HG02885 (cell line): Measurements from ENCODE around the gene PRAMEF11.
"Not testable (repeated sequence)": the region's sequence is repeated elsewhere in the genome, so short reads cannot be mapped to it uniquely, and the experiment has no call there.

ENCODE experiments used
- ATAC-seq: cut with Tn5 transposase; IDR thresholded peaks from one replicate; pipeline ENCODE4 v1.9.1; 2021; ENCODE audit warnings: mild to moderate bottlenecking; ENCODE audit not compliant: unreplicated experiment, poor library complexity

Gene PRAMEF11

DNA sequence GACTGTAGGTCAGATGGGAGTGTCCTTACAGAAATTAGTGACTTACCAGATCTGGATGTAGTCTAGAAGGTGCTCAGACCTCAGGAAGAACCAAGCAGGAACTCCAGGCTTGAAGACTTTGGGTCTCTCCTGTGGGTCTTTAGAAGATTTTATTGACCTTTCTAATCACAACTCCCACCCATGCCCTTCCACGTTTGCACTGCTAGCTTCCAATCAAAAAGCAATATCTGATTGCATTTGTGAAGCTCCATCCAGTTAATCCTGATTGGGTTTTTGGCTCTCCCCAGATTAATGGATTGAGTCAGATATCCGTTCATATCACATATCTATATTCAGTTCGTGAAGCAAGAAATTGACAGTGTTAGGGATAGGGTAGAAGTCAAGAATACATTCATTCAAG lies at the start of gene PRAMEF11:
Gene PRAMEF11, minus strand, starts transcription at position 101 of the 400 bp plus-strand sequence. CDS start 2,621 bp downstream, outside the sequence.
- ATAC-seq = not testable (repeated sequence)

DNA sequence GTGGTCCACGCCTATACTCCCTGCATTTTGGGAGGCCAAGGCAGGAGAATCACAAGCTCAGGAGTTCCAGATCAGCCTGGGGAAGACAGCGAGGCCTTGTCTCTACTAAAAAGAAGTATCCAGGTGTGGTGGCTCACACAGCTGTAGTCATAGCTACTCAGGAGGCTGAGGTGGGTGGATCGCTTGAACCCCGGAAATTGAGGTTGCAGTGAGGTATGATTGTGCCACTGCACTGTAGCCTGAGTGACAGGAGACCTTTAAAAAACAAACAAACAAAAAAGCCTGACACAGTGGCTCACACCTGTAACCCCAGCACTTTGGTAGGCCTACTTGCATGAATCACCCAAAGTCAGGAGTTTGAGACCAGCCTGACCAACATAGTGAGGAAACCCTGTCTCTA lies 47.2 kb upstream of the PRAMEF11 start:
- not testable (repeated sequence) for ATAC-seq

DNA sequence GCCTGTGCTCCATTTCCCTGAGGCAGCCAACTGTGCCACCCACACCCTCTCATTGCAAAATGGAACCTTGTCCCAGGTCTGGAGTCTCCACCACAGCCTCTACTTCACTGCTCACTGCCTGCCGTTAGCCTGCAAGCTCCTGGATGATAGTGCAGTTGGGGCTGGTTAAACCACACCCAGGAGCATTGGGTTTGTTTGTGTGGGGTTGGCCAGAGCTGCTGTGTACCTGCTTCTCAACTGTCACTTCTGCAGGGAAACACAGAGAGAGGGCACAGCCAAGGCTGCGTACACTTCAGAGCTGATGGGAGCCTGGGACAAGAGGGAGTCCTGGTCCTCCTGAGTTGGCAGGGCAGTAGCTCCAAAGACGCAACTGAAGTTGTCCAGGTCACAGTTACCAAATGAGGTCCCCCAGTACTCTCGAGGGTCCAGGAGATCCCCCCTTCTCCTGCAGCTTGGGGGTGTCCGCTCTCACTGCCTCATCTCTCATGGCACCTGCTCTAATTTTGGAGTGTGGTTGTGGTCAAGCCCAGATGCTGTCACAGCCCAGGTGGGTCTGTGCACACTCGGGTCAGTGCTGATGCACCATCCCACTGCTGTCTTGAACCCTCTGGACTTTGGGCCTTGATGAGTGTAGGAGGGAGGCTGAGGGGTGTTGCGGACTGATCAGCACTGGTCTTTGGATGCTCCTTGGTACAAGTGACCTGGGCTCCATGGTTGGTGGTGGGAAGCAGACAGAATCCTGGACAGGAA lies 32.1 kb upstream of the PRAMEF11 start:
- not testable (repeated sequence) for ATAC-seq

DNA sequence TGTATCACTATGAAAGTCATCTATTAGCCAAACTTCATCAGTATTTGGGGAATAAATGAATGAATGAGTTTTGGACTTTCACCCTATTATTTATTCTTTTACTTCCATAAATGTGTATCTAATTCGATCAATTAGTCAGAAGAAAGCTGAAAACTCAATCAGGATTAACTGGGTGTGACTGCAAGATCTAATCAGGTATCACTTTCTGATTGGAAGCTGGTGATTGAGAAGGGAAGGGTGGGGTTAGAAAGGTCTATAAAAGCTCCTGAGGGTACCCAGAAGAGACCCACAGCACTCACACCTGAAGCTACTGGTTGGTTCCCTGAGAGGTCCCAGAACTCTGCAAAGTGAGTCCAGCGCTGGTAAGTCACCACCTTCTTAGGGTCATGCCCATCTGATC lies 25.6 kb upstream of the PRAMEF11 start, which contains the start of gene PRAMEF2:
Gene PRAMEF2, plus strand, starts transcription at position 301 of the 400 bp plus-strand sequence. CDS start 1,924 bp downstream, outside the sequence.
- not testable (repeated sequence) for ATAC-seq

DNA sequence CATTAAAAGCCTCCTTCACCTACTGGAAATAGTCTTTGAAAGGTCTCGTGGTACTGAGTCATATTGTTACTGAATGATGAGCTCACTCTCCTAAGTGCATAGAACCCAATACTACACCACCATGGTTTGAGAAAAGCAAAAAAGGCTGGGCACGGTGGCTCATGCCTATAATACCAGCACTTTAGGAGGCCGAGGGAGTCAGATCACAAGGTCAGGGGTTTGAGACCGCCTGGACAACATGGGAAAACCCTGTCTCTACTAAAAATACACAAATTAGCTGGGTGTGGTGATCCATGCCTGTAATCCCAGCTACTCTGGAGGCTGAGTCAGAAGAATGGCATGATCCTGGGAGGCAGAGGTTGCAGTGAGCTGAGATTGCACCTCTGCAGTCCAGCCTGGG lies 20.6 kb upstream of the PRAMEF11 start:
- ATAC-seq = no peak

DNA sequence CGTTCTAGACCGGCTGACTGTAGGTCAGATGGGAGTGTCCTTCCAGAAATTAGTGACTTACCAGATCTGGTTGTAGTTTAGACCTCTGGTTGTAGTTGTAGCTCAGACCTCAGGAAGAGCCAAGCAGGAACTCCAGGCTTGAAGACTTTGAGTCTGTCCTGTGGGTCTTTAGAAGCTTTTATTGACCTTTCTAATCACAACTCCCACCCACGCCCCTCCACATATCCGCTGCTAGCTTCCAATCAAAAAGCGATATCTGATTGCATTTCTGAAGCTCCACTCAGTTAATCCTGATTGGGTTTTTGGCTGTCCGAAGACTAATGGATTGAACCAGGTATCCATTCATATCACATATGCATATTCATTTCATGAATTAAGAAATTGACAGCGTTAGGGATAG lies 17.4 kb upstream of the PRAMEF11 start, which contains the start of gene HNRNPCL1:
Gene HNRNPCL1, minus strand, starts transcription at position 101 of the 400 bp plus-strand sequence. CDS start 431 bp downstream, outside the sequence.
- not testable (repeated sequence) for ATAC-seq

DNA sequence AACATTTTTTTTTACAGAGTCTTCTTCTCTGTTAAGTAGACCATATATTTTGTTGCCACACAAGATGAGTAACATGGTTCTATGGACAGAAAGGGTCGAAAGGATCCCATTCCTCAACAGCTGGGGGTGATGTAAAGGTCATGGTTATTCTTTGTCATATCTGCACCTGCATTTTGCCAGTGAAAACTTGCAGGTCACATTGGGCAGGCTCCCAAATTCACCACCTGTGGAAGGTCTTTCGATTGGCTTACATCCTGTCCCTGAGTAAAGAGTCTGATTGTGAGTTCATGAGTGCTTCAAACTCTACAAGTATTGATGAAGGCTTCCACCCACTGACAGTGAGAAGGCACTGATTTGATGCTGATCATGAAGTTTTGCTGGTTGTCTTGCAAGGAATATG lies 2.0 kb upstream of the PRAMEF11 start:
- ATAC-seq = not testable (repeated sequence)

DNA sequence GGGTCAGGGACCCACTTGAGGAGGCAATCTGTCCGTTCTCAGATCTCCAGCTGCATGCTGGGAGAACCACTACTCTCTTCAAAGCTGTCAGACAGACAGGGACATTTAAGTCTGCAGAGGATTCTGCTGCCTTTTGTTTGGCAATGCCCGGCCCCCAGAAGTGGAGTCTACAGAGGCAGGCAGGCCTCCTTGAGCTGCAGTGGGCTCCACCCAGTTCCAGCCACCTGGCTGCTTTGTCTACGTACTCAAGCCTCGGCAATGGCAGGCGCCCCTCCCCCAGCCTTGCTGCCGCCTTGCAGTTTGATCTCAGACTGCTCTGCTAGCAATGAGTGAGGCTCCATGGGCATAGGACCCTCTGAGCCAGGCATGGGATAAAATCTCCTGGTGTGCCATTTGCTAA lies 12.1 kb downstream of the PRAMEF11 start:
- ATAC-seq = not testable (repeated sequence)

DNA sequence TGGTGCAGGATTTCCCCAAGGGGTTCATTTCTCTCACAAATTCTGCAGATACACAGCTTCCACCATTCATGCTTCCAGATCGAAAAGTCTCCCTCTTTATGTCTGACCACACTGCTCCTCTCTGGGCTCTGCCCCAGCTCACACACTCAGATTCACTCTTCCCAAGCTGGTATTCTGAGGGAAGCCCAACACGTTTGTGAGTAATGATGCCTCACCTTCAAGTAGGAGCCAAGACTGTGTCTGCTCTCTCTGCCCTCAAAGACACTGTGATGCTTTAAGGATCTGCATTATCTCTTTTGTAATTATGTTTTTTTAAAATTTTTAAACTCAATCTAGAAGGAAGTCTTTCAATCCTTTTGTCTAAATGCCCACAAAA lies 19.8 kb downstream of the PRAMEF11 start:
- no peak for ATAC-seq

DNA sequence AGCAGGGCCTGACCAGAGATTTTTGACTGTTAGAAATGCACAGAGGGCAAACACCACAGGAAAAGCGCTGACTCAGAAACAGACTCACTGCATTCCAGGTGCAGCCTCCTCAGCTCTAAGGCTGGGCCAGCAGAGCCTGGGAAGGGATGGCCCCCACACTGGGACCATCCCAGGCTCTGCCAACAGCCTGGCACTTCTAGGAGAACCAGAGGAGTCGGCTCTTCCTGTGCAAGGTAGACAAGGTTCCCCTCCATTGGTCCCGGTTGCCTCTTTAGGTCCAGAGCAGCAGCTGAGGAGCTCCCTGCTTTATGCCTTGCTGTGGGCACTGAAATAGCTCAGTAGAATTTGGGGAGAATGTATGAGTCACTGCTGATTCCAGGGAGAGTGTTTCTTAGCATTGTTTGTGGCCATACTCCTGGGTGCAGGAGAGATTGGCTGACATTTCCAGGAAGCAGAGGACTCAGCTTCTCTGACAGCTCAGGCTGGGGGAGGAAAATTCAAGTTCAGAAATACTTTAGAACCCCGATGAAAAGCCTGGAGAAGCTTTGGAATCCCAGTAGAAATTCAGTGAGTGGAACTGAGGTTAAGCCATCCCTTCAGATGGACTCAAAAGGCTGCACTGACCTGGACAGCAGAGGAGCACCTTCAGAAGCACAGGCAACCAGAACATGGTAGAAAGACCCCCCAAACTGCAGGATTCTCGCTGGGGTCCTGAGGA lies 20.4 kb downstream of the PRAMEF11 start:
- no peak for ATAC-seq

DNA sequence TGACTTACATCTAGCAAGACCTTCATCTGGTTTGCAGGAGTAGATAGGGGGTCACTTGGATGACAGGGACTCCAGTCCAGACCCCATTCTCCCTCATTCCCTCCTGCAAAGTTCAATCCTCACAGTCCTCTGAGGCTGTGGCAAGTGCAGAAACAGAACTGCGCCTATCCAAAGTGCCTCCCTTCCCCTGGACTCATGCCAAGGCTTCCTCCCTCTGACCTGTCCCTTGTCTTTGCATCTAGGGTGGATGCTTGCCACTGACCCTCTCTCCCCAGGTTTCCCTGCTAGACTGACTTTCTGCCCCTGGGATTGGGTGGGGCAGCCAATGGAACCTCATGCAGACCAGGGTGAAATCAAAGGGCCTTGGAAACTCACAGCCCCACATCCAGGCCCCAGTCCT lies 21.3 kb downstream of the PRAMEF11 start:
- no peak for ATAC-seq

DNA sequence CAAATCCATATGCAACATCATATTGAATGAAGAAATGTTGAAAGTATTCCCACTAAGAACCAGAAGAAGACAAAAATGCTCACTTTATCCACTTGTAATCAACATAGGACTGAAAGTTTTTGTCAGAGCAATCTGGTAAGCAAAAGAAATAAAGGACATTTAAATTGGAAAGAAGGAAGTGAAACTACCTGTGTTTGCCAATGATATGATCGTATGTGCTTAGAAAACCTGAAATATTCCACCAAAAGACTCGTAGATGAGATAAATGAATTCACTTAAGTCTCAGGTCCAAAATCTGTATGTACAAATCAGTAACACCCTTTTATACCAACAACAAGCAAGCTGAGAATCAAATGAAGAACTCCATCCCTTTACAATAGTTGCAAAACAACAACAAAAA lies 31.5 kb downstream of the PRAMEF11 start:
- ATAC-seq = no peak

DNA sequence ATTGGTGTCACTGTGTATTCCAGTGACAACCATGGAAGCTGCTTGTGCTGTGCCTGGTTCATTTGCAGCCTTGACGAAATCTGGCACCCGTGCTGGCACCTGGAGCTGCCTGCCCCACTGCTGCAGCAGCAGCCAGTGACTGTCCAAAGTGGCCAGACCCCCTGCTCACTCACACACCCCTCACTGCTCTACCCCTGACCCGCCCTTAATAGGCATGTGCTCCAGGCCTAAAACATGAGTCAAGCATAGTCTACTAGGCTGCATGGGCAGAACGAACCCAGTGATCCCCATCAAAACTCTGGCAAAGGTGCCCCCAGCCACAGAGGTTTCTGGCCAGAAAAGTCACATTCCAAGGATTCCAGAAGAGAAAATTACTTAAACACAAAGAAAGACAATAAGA lies 32.3 kb downstream of the PRAMEF11 start:
- ATAC-seq = no peak

DNA sequence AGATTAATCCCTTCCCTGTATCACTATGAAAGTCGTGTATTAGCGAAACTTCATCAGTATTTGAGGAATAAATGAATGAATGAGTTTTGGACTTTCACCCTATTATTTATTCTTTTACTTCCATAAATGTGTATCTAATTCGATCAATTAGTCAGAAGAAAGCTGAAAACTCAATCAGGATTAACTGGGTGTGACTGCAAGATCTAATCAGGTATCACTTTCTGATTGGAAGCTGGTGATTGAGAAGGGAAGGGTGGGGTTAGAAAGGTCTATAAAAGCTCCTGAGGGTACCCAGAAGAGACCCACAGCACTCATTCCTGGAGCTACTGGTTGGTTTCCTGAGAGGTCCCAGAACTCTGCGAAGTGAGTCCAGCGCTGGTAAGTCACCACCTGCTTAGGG lies 40.1 kb downstream of the PRAMEF11 start, which contains the start of gene PRAMEF1:
Gene PRAMEF1, plus strand, starts transcription at position 301 of the 400 bp plus-strand sequence. CDS start 1,831 bp downstream, outside the sequence.
- not testable (repeated sequence) for ATAC-seq

DNA sequence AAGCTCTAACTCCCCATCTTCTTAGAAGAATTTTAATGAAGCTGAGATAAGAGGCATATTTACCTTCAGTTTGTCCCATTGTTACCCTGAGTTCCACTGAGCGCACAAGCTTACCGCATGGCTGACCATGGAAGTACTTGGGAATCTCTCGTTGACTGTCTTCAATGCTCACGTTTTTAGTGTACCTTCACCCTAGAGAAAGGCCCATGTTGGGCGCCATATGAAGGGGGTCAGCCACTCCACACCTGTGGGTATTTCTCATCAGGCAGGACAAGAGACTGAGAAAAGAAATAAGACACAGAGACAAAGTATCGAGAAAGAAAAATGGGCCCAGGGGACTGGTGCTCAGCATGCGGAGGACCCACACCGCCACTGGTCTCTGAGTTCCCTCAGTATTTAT lies 46.5 kb downstream of the PRAMEF11 start:
- not testable (repeated sequence) for ATAC-seq

DNA sequence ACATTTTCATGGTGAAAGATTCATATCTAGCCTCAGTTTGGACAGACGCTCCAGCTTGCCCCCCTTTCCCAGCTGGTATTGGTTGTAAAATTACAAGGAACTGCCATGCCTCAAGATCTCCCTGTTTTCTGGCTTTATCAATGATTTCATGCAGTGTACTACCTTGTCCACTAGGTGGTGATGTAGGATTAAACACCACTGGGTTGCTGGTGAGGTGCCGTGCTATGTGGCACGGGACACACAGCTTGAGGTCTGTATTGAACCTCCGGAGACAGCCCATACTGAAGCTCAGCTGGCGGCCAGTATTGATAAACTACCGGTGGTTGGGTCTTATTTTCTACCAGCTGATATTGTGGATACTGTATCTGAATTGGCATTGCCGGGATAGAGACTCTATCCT lies 47.4 kb downstream of the PRAMEF11 start:
- not testable (repeated sequence) for ATAC-seq

DNA sequence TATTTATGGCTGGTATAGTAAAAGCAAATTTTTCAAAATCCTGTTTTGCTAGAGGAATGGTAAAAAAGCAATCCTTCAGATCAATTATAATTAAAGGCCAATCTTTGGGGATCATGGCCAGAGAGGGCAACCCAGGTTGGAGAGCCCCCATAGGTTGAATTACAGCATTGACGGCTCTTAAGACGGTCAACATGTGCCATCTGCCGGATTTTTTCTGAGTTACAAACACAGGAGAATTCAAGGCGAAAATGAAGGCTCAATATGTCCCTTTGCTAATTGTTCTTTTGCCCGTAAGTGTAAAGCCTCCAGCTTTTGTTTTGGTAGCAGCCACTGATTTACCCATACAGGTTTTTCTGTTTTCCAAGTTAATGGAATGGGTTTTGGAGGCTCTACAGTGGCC lies 49.7 kb downstream of the PRAMEF11 start:
- ATAC-seq = not testable (repeated sequence)

DNA sequence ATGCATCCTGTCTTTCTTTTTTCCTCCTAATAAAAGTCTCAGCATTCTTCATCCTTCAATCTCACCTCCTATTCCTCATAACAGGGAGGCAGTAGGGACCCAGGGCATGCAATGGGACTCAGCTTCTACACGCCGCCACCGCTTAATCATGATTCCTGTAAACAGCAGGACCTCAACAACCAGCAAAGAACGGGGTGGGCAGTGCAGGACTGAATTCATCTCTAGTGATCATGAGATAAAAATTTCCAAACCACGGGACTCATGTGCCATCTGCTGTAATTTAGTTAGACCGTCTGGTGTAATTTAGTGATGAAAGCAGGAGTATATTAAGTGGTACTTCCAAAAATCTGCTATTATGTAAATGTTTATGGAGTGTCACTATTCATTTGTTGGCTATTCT lies 52.3 kb downstream of the PRAMEF11 start:
- ATAC-seq = no peak

DNA sequence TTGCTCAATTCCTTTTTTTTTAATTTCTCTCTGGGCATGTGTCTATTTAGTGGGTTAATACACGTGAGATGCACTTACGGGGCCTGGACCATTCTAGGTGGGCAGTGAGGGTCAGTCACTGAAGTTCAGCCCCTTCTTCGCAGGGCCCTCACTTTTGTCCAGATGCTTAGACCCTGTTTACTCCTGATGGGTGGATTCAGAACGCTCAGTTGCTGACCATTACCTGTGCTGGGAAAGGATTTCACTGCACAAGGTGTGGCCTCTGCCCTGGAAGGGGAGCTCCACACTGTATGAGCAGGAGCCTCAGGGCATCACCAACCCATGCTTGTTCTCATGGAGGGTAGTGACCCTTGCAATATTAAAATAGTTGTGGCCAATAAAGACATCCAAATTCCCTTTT lies 53.1 kb downstream of the PRAMEF11 start:
- no peak for ATAC-seq

DNA sequence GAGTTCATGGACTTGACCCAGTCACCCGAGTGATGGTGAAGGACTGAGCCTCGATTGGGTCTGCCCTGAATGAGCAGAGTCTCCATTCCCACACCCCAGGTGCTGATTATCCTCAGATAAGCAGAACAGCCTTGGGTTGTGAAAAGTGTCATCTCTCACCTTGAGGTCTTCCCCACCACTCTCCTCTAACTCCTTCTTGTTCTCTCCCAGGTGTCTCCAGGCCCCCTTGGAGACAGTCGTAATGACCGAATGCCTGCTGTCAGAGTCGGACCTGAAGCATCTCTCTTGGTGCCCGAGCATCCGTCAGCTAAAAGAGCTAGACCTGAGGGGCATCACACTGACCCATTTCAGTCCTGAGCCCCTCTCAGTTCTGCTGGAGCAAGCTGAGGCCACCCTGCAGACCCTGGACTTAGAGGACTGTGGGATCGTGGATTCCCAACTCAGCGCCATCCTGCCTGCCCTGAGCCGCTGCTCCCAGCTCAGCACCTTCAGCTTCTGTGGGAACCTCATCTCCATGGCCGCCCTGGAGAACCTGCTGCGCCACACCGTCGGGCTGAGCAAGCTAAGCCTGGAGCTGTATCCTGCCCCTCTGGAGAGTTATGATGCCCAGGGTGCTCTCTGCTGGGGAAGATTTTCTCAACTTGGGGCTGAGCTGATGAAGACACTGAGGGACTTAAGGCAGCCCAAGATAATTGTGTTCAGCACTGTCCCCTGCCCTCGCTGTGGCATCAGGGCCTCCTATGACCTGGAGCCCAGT lies 54.2 kb downstream of the PRAMEF11 start:
- no peak for ATAC-seq
